Right cardiac atrium (tissue), 5 donors: ENCODE results near the gene SHISAL2A. TPM values are rescaled to one million over a fixed set of nuclear protein-coding genes. Genes with fewer than 3 reads are reported as not detected.
A peak's percentile ranks its signal among the peaks of the same experiment; 100 is the strongest.
"Not testable (repeated sequence)": the region's sequence is repeated elsewhere in the genome, so short reads cannot be mapped to it uniquely, and the experiment has no call there.

ENCODE experiments used
- ATAC-seq, 2 donors: fragments of 200-7000 bp; cut with Tn5 transposase; one replicate each; pipeline versions ENCODE4 v1.8.0 to v1.9.1; 2020; ENCODE audit warnings: moderate library complexity in 2 of 2, mild to moderate bottlenecking in 1 of 2
- DNase-seq, 3 donors: peaks; one replicate each; pipeline ENCODE4 v3.0.0-alpha.2; 2020
- H3K27ac ChIP-seq: one replicate; pipeline ENCODE4 v1.5.1; 2013; ENCODE audit warnings: mild to moderate bottlenecking, low read length, control low read depth, moderate library complexity
- H3K27me3 ChIP-seq: one replicate; pipeline ENCODE4 v1.6.1; 2013; ENCODE audit not compliant: control insufficient read depth, insufficient read depth
- H3K4me1 ChIP-seq: one replicate; pipeline ENCODE4 v1.6.1; 2013; ENCODE audit warnings: low read length; ENCODE audit not compliant: control insufficient read depth, insufficient read depth
- H3K4me3 ChIP-seq: one replicate; pipeline ENCODE4 v1.5.1; 2013; ENCODE audit warnings: low read length, control low read depth
- H3K9me3 ChIP-seq: one replicate; pipeline ENCODE4 v1.6.1; 2013; ENCODE audit warnings: low read length; ENCODE audit not compliant: control insufficient read depth
- WGBS: extraction: QIAGEN DNeasy Blood & Tissue Kit; methylation state at CpG from one replicate; pipeline ENCODE4 v1.1.7; 2013; 5-methylcytosine and 5-hydroxymethylcytosine counted together
- intact Hi-C, 4 donors: fragments of 100-400 bp; cut with DNase I; formaldehyde crosslinking; loops; one replicate each; pipeline versions ENCODE4 v1.11.0 to v1.14.0; 2022 to 2023
- polyA plus RNA-seq: library from polyadenylated mRNA; stranded (reverse); fragments of 200-250 nt; gene quantifications from one replicate; pipeline ENCODE4 v1.2.3, GENCODE V29; 2013
- total RNA-seq, 4 donors: library from RNA; stranded (reverse); fragmentation: NEBNext Ultra II Directional; extraction: Animal tissue kit (Norgen Biotek cat#: 25700); gene quantifications; one replicate each; pipeline ENCODE4 v1.2.1, GENCODE V29; 2021
- donor health status: healthy with polysubstance abuse.
- donor health status: DM: no; HTN: yes; CAD: no.
- donor health status: DM: no; HTN: no; CAD: no.
- donor health status: DM: no; HTN: yes; CAD: no; lungs with severe emphysema.
- donor health status: DM: yes; HTN: yes; CAD: no.

Gene SHISAL2A
- total and polyA plus RNA-seq, 5 donors: not detected

DNA sequence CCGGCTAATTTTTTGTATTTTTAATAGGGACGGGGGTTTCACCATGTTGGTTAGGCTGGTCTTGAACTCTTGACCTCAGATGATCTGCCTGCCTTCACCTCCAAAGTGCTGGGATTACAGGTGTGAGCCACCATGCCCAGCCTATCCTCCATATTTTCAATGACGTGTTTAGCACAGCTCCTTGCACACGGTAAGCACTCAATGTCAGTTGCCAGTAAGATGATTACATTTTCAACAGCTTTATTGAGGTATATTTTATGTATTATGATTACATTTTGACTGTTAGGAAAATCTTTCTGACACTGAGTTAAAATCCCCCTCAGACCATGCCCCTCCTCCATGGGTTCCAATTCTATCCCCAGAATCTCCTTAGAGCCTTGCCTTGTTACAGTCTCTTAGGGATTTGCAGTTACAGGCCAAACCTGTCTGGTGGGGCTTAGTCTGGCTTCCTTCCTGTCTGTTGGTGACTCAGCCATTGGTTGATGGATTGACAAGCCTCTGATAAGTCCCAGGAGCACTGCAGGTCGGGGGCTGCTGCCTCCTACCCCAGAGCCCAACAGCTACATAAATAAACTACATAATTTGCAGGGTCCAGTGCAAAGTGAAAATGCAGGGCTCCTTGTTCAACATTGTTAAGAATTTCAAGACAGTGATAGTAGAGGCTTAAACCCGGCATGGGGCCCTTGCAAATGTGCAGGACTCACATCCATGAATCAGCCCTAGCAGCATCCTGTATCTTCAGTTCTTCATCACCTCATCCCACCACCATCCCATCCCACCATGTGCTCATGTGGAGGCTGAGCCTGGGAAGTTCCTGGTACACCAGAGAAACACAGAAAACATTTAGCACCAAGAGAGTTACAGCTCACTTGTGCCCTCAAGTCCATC is 41.8 kb downstream of the SHISAL2A start:
- no peak overlapping the region for H3K4me3 ChIP-seq
- no peaks in the 10 kb centered on the region for H3K27me3 ChIP-seq
- no peak overlapping the region for H3K27ac ChIP-seq
- ATAC-seq: no peak
- no peaks in the 10 kb centered on the region for H3K9me3 ChIP-seq
- H3K4me1 ChIP-seq: peaks cover 6% of the 10 kb centered on the region
- WGBS: 65% methylated on average over 6 of the region's 6 CpGs
- DNase-seq: no peak
- intact Hi-C loops: no loop called here

DNA sequence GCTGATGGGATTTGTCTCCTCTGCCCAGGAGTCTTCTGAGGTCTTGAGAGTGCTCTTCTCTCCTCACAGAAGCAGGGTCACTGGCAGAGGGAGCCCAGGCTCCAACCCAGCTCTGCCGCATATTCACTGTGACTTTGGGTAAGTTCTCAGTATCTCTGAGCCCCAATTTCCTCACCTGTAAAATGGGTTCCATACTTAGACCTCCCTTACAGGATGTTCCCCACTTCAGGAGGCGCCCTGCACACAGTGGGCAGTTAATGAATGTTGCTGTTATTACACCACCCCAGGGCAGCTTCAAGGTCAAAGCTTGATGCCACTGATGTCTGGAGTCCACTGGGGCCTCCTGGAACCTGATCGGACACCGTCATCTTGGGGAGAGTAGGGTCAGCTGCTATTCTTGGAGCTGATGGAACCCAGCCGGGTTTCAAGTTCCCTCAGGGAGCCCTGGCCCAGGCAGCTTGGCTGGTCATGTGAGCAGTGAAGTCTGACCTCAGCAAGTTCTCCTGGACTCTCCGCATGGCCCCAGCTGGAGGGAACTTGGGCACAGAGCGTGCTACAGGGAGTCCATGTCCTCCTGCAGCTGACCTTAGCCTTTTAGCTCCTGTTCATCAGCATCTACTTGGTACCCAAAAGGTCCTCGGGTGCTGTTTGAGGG is 43.4 kb downstream of the SHISAL2A start:
- Histone ChIP-seq H3K9me3 (no peaks in the 10 kb centered on the region), H3K27ac (no peak overlapping the region), H3K27me3 (no peaks in the 10 kb centered on the region), H3K4me3 (no peak overlapping the region), H3K4me1 (peaks cover 6% of the 10 kb centered on the region)
- intact Hi-C loops: no loop called here
- WGBS: 61% methylated on average over 8 of the region's 8 CpGs
- DNase-seq (peak; percentile 62 to 85 (median 83)), ATAC-seq (peak; percentile 85 to 87)

DNA sequence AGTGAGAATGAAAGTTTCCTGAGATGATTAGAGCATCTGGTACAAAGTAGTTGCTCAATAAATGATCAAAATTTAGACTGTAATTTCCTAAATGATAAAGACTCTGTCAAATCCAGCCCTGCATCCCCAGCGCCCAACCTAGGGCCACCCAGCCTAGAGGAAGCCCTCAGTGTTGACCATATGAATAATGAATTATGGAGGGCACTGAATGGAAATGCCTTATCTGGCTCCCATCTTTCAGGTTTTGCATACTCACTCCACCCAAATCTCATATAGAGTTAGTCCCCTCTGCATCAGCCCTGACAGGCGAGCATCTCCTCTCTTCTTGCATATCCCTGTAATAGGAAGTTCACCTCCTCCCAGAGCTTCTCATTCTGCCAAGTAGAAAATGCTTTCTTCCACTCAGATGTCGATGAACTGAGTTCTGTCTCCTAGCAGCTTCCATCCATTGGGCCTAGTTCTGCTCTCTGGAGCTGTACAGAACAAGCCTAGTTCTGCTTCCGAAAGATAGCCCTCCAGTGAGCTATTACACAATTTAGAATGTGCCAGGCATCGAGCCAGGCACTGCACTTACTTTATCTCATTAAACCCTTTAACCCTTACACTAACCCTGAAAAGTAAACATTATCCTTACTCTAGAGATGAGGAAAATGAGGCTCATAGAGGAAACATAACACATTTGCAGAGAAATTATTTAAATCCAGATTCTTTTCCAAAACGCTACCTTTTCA is 44.3 kb downstream of the SHISAL2A start:
- 48% methylated on average over 6 of the region's 6 CpGs for WGBS
- no peaks in the 10 kb centered on the region for H3K9me3 ChIP-seq
- peak; percentile 43 to 85 (median 67) for DNase-seq
- no peak overlapping the region for H3K27ac ChIP-seq
- intact Hi-C loops: no loop called here
- peak; percentile 87 to 92 for ATAC-seq
- H3K27me3 ChIP-seq: no peaks in the 10 kb centered on the region
- peaks cover 6% of the 10 kb centered on the region for H3K4me1 ChIP-seq
- H3K4me3 ChIP-seq: no peak overlapping the region

DNA sequence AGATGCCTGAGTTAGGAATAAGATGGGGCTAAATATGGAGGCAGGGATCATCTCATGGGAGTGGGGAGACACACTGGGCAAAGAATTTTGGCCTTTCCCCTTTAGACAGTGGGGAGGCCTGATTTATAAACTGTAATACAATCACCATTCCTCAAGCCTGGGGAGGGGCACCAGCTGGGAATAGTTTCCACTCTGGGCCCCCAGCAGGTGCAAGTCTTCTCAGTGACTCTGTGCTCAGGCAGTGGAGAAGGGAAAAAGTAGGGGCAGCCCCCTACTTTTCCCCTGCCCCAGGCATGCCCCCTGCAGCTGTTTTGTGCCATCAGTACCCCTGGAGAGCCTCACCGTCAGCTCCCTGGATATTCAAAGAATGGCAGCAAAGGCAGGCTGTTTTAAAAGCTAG is 46.1 kb downstream of the SHISAL2A start:
- WGBS: 86% methylated on average over 1 of the region's 1 CpG
- no peak for ATAC-seq
- Histone ChIP-seq H3K9me3 (no peaks in the 10 kb centered on the region), H3K27ac (no peak overlapping the region), H3K27me3 (no peaks in the 10 kb centered on the region), H3K4me3 (no peak overlapping the region), H3K4me1 (peaks cover 6% of the 10 kb centered on the region)
- intact Hi-C loops: no loop called here
- no peak for DNase-seq

- WGBS: 90% methylated on average over 5 of the region's 5 CpGs
- no peak for ATAC-seq
- intact Hi-C loops: no loop called here
- H3K4me1 ChIP-seq: peaks cover 6% of the 10 kb centered on the region
- H3K27me3 ChIP-seq: no peaks in the 10 kb centered on the region
- no peak for DNase-seq
- no peaks in the 10 kb centered on the region for H3K9me3 ChIP-seq
- H3K4me3 ChIP-seq: no peak overlapping the region
- no peak overlapping the region for H3K27ac ChIP-seq
Measured at GRCh38 chr1:52679498-52679897, 46.5 kb downstream of the SHISAL2A start.

DNA sequence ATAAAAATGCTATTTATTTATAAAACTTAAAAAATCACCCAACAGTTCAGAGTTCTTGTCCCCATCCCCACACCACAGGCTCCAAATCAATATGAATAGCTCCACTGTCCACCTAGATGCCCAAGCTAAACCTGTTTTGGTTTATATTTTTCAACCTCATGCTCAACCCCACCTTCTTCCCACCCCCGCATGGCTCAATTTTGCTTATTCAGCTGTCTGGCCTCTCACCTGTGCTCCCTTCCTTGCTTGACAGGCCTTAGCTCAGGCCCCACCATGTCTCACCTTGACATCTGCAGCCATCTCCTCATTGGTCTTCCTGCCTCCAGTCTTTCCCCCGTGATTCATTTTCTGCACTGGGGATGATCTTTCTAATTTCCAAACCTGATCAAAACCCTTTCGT is 47.4 kb downstream of the SHISAL2A start:
- ATAC-seq (no peak), DNase-seq (no peak)
- no peak overlapping the region for H3K27ac ChIP-seq
- intact Hi-C loops: no loop called here
- H3K27me3 ChIP-seq: no peaks in the 10 kb centered on the region
- no peak overlapping the region for H3K4me3 ChIP-seq
- no peaks in the 10 kb centered on the region for H3K9me3 ChIP-seq
- 84% methylated on average over 3 of the region's 3 CpGs for WGBS
- peaks cover 6% of the 10 kb centered on the region for H3K4me1 ChIP-seq

GRCh38 chr1:52681136-52681535 is 48.2 kb downstream of the SHISAL2A start:
- intact Hi-C loops: no loop called here

GRCh38 chr1:52683367-52683940 is 50.5 kb downstream of the SHISAL2A start:
- no peak for DNase-seq
- 93% methylated on average over 4 of the region's 4 CpGs for WGBS
- Histone ChIP-seq H3K27me3 (no peaks in the 10 kb centered on the region), H3K9me3 (no peaks in the 10 kb centered on the region), H3K4me3 (no peak overlapping the region), H3K27ac (no peak overlapping the region), H3K4me1 (no peaks in the 10 kb centered on the region)
- intact Hi-C loops: no loop called here
- no peak for ATAC-seq

More at GRCh38 chr1:52681136-52681535, 48.2 kb downstream of the SHISAL2A start:
- no peak for DNase-seq
- no peaks in the 10 kb centered on the region for H3K9me3 ChIP-seq
- H3K4me1 ChIP-seq: peaks cover 6% of the 10 kb centered on the region
- WGBS: 79% methylated on average over 4 of the region's 4 CpGs
- no peak overlapping the region for H3K4me3 ChIP-seq
- no peaks in the 10 kb centered on the region for H3K27me3 ChIP-seq
- H3K27ac ChIP-seq: no peak overlapping the region
- ATAC-seq: no peak

DNA sequence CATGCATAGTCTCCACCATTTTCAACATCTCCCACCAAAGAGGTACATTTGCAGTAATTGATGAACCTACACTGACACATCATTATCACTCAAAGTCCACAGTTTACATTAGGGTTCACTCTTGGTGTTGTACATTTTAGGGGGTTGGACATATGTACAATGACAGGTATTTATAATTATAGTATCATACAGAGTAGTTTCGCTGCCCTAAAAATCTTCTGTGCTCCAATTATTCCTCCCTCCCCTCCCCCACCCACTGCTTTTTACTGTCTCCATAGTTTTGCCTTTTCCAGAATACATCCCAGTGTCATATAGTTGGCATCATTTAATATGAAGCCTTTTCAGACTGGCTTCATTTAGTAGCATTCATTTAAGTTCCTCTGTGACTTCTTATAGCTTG is 51.6 kb downstream of the SHISAL2A start:
- 97% methylated on average over 1 of the region's 1 CpG for WGBS
- intact Hi-C loops: no loop called here

GRCh38 chr1:52686261-52686751 is 53.3 kb downstream of the SHISAL2A start:
- intact Hi-C loops, H3K9me3 ChIP-seq, H3K27me3 ChIP-seq, H3K4me3 ChIP-seq, H3K4me1 ChIP-seq, H3K27ac ChIP-seq: not testable (repeated sequence)
- ATAC-seq (peak; percentile 79 to 80), DNase-seq (peak; percentile 56 to 85 (median 80))
- 60% methylated on average over 17 of the region's 17 CpGs for WGBS

More for the DNA sequence above, 51.6 kb downstream of the SHISAL2A start:
- DNase-seq (no peak), ATAC-seq (no peak)
- Histone ChIP-seq H3K27ac (no peak overlapping the region), H3K4me3 (no peak overlapping the region), H3K9me3 (no peaks in the 10 kb centered on the region), H3K27me3 (no peaks in the 10 kb centered on the region), H3K4me1 (no peaks in the 10 kb centered on the region)
